ENCODE data around the gene ARL4A. TPM values are rescaled to one million over a fixed set of nuclear protein-coding genes. Genes with fewer than 3 reads are reported as not detected.
"Not testable (repeated sequence)": the region's sequence is repeated elsewhere in the genome, so short reads cannot be mapped to it uniquely, and the experiment has no call there.

Gene ARL4A
- total and polyA plus RNA-seq, 2 of the 13 experiments (the other 11 are each of a cell fraction or from before 2014, with no cell fraction given) = 10.8 to 25.6 TPM

GRCh38 chr7:12691388-12691787 lies 4.0 kb downstream of the ARL4A start:
- POLR2A ChIA-PET; FAIRE-seq; H3K9ac ChIP-seq (ENCODE audit: insufficient read depth, low read depth, low read length); H3K4me3 ChIP-seq (replicated peaks in 1 of 3; ENCODE audit: insufficient read depth in 1 of 3, low read depth in 2 of 3, low read length in 3 of 3); CTCF ChIA-PET (ENCODE audit: low intra/inter-chr PET ratio, low total read pairs); H4K20me1 ChIP-seq (ENCODE audit: insufficient read depth, low read length); H3K36me3 ChIP-seq (replicated peaks in 1 of 2; ENCODE audit: control insufficient read depth in 1 of 2, insufficient read depth in 2 of 2, low read length in 2 of 2); DNase-seq (ENCODE audit: low spot score); H3K9me3 ChIP-seq (ENCODE audit: low read length); H3K4me2 ChIP-seq (ENCODE audit: low read depth, low read length); ATAC-seq; BruUV-seq (replicated peaks); intact Hi-C loops (cut with micrococcal nuclease; ENCODE audit: unreplicated experiment); H3K27me3 ChIP-seq (ENCODE audit: control insufficient read depth in 1 of 2, insufficient read depth in 2 of 2, low read length in 2 of 2); H3K27ac ChIP-seq (ENCODE audit: extremely low read length, insufficient read depth, low read length); H2AFZ ChIP-seq (ENCODE audit: low read length): not testable (repeated sequence)
- peaks cover 24% of the 10 kb centered on the region for H3K4me1 ChIP-seq (ENCODE audit: insufficient read depth, low read length)
- 94% methylated on average over 3 of the region's 3 CpGs for WGBS (ENCODE audit: low lambda C conversion rate)
- TF ChIP-seq ZNF121 (CRISPR knock-in tag; IDR thresholded peaks at IDR 0.05) = peak; percentile 80
- in situ Hi-C loops (cut with HindIII; ENCODE audit: extremely low pct_ligation_motif_present, low pct_unique_long_range_greater_than_20kb) = loop anchor here (25.0 kb wide), 1 partner anchor 421 kb away; no protein-coding TSS in a partner anchor
- H3K79me2 ChIP-seq (ENCODE audit: insufficient read depth, low read length) = peaks cover 33% of the 10 kb centered on the region

GRCh38 chr7:12692035-12692434 lies 4.6 kb downstream of the ARL4A start:
- ChIA-PET CTCF (ENCODE audit: low intra/inter-chr PET ratio, low total read pairs) (no interaction called here), POLR2A (no interaction called here)
- no peak for ATAC-seq
- Histone ChIP-seq H3K9me3 (ENCODE audit: low read length) (no peaks in the 10 kb centered on the region), H2AFZ (ENCODE audit: low read length) (no peak overlapping the region), H3K4me3 (replicated peaks in 1 of 3; ENCODE audit: insufficient read depth in 1 of 3, low read depth in 2 of 3, low read length in 3 of 3) (no peak overlapping the region), H3K36me3 (replicated peaks in 1 of 2; ENCODE audit: control insufficient read depth in 1 of 2, insufficient read depth in 2 of 2, low read length in 2 of 2) (no peaks in the 10 kb centered on the region), H3K27ac (ENCODE audit: extremely low read length, insufficient read depth, low read length) (no peak overlapping the region), H3K9ac (ENCODE audit: insufficient read depth, low read depth, low read length) (no peak overlapping the region), H3K79me2 (ENCODE audit: insufficient read depth, low read length) (peaks cover 33% of the 10 kb centered on the region), H3K4me1 (ENCODE audit: insufficient read depth, low read length) (peaks cover 23% of the 10 kb centered on the region), H4K20me1 (ENCODE audit: insufficient read depth, low read length) (no peaks in the 10 kb centered on the region), H3K27me3 (ENCODE audit: control insufficient read depth in 1 of 2, insufficient read depth in 2 of 2, low read length in 2 of 2) (no peaks in the 10 kb centered on the region), H3K4me2 (ENCODE audit: low read depth, low read length) (no peak overlapping the region)
- FAIRE-seq = no peak
- in situ Hi-C loops (cut with HindIII; ENCODE audit: extremely low pct_ligation_motif_present, low pct_unique_long_range_greater_than_20kb) = loop anchor here (25.0 kb wide), 1 partner anchor 420 kb away; no protein-coding TSS in a partner anchor
- BruUV-seq (replicated peaks) = no TSS peak
- no peak for TF ChIP-seq TOPORS (CRISPR knock-in tag; IDR thresholded peaks at IDR 0.05)
- no peak for TF ChIP-seq RFXAP (CRISPR knock-in tag; IDR thresholded peaks at IDR 0.05; ENCODE audit: borderline replicate concordance)
- no peak for TF ChIP-seq MIER3 (CRISPR knock-in tag; IDR thresholded peaks at IDR 0.05; ENCODE audit: borderline replicate concordance)
- peak; percentile 29 for TF ChIP-seq AGO2 (optimal IDR thresholded peaks at IDR 0.05; ENCODE audit: low read depth, low read length)
- no peak for TF ChIP-seq AKAP8 (CRISPR knock-in tag; IDR thresholded peaks at IDR 0.05)
- TF ChIP-seq KLF9 (CRISPR knock-in tag; IDR thresholded peaks at IDR 0.05; ENCODE audit: low read depth) = no peak
- no peak for TF ChIP-seq ISX (CRISPR knock-in tag; conservative IDR thresholded peaks at IDR 0.05)
- no peak for TF ChIP-seq NFKB2 (CRISPR knock-in tag; IDR thresholded peaks at IDR 0.05; ENCODE audit: borderline replicate concordance)
- TF ChIP-seq MLX (CRISPR knock-in tag; IDR thresholded peaks at IDR 0.05) = no peak
- TF ChIP-seq RNF219 (CRISPR knock-in tag; IDR thresholded peaks at IDR 0.05) = no peak
- no peak for TF ChIP-seq ZNF335 (CRISPR knock-in tag; IDR thresholded peaks at IDR 0.05)
- TF ChIP-seq RBFOX2 (IDR thresholded peaks at IDR 0.05; ENCODE audit: low read depth, low read length) = peak; percentile 55
- no peak for TF ChIP-seq ZIK1 (CRISPR knock-in tag; IDR thresholded peaks at IDR 0.05; ENCODE audit: borderline replicate concordance, low read depth)
- no peak for TF ChIP-seq KDM6A (CRISPR knock-in tag; IDR thresholded peaks at IDR 0.05; ENCODE audit: low read depth)
- TF ChIP-seq EHMT2 (IDR thresholded peaks at IDR 0.05; ENCODE audit: borderline replicate concordance, low read depth, low read length) = no peak
- no peak for TF ChIP-seq ZNF841 (CRISPR knock-in tag; IDR thresholded peaks at IDR 0.05; ENCODE audit: borderline replicate concordance)
- no peak for TF ChIP-seq KLF13 (CRISPR knock-in tag; IDR thresholded peaks at IDR 0.05)
- no peak for TF ChIP-seq HHEX (CRISPR knock-in tag; IDR thresholded peaks at IDR 0.05)
- no peak for DNase-seq (ENCODE audit: low spot score)
- WGBS (ENCODE audit: low lambda C conversion rate) = 80% methylated on average over 1 of the region's 1 CpG
- intact Hi-C loops (cut with micrococcal nuclease; ENCODE audit: unreplicated experiment) = no loop called here

Data from HepG2 (cell line).